Stimulated activated CD8-positive, alpha-beta memory T cell treated with anti-CD3 and anti-CD28 coated beads, Interleukin-12 subunit alpha, Interleukin-12 subunit beta, amount 100 ng/mL, for 4 hours (primary cell): ENCODE results near the gene NTSR1.

Experiments used
- DNase-seq: peaks from one replicate; pipeline ENCODE4 v3.0.0-alpha.2; 2020; ENCODE audit warnings: low read depth

The NTSR1 gene

DNA sequence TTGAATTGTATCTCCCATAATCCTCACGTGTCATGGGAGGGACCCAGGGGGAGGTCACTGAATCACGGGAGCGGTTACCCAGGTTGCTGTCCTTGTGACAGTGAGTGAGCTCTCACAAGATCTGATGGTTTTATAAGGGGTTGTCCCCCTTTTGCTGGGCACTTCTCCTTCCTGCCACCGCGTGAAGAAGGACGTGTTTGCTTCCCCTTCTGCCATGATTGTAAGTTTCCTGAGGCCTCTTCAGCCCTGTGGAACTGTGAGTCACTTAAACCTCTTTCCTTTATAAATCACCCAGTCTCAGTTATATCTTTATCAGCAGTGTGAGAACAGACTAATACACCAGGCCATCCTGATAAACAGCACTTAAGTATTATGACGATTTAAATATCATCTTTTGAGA, 78.7 kb downstream of the NTSR1 start:
- DNase-seq = no peak

DNA sequence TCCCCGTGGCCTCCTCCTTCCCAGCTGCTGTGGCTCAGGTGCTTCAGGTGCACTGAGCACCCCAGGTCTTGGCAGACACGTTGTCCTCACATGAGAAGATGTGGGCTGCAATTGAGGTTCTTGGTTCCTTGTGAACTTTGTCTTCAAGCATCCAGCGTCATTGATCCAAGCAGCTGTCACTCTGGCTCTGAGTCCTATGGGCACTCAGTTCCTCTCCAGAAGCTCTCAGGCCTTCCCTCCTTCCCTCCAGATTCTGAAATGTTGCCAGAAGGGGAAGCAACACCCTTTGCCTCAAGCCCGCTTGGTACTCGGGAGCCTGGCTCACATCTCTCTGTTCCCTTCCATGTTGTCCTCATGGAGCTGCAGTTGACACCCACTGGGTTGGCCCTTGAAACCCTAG, 79.2 kb downstream of the NTSR1 start:
- DNase-seq = no peak

DNA sequence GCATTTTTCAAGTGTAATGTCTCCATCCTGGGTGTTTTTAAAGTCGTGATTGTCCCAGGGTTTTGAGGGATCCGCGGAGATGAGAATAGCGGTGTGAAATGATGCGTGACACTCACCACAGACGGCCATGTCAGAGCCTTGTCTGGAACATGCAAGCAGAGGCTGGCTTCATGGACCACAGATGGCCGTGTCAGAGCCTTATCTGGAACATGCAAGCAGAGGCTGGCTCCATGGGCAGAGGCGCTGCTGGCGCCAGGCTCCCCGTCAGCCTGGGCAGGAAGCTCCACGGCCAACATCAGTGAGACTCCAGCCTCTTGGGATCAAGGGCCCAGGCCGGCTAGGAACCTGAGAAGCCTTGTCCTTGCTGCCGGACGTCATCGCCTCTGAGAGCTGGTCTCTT, 80.0 kb downstream of the NTSR1 start:
- DNase-seq = no peak

DNA sequence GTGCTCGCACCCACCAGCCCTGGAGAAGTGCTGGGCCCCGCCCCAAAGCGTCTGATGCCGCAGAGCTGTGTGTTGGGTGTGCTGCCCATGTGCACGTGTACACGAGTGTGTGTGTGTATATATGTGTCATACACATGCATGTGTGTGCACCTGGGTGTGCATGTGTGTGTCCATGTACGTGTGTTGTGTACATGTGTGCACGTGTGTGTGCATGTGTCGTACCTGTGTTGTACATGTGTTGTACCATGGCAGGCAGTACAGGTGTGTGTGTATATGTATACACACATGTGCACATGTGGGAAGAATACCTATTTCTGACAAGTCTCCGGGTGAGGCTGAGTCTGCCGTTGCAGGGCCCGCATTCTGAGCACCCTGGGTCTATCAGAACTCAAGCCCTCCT, 81.4 kb downstream of the NTSR1 start:
- DNase-seq = no peak

DNA sequence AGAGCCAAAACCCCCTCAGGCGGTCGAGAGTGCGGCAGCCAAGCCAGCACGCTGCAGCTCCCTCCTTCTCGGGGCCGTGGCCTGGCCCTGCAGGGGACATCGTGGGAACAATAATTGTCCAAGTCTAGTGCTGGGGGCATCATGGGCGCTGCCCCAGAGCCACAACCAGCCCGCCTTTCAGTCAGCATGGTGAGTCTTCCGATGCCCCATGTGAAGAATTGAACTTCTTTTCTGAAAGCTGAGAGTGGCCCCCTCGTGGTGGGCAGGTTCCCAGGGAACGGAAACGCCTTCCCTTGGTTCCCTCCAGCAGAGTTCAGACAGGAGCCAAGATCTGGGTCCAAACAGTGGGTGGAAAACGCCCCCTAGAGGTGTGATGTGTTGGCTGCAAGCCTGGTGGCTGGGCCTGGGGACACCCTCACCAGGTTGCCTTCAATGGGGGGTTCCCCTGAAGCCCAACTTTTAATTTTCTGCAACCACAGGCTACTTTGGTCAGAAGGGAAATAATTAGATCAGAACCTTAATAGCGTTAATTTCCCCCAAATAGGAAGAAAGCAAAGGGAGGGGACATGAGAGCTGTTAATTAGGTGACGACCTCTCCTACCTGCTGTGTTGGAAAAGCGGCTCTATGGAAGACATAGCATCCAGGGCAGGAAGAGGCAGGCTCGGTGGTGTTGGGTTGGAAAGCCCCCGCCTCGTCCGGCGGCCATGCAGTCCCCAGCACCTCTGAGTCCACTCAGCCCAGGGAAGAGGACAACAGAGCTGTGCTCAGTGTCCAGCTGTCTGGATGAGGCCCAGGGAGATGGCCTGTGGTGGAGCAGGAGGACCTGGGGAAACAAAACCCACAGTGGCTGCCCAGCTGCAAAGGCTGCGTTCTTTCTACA, 82.9 kb downstream of the NTSR1 start:
- DNase-seq = peak; percentile 54

DNA sequence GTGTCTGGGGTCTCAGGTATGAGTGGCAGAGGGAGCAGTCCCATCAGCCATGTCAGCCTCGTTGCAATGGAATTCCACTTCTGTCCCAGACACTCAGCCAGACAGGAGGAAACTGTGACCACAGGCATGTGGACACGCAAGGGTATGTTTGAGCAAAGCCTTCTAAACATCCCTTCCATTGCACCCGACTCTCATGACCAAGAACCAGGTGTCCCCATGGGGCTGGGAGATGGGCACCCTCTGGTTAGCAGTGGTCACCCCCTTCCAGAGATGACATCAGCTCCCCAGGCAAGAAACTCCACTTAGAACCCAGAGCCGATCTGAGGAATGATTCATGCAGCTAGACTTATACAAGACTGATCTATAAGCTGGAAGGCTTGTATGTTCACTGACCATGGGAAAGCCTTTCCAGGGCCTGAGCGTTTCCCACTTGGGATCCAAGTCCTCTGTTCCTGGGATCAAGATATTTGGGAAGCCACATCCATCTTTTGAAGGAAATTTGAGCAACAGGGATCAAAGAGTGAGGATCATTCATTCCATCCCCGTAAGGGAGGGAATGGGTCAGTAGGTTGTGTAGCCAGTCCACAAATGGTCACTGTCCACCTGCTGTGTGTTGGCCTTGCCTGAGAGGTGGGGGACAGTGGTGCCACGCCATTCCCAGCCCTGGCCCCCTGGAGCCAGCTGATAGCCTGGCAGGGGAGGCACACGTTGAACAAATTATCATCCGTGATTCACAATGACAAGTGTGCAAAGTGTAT, 83.7 kb downstream of the NTSR1 start:
- no peak for DNase-seq

DNA sequence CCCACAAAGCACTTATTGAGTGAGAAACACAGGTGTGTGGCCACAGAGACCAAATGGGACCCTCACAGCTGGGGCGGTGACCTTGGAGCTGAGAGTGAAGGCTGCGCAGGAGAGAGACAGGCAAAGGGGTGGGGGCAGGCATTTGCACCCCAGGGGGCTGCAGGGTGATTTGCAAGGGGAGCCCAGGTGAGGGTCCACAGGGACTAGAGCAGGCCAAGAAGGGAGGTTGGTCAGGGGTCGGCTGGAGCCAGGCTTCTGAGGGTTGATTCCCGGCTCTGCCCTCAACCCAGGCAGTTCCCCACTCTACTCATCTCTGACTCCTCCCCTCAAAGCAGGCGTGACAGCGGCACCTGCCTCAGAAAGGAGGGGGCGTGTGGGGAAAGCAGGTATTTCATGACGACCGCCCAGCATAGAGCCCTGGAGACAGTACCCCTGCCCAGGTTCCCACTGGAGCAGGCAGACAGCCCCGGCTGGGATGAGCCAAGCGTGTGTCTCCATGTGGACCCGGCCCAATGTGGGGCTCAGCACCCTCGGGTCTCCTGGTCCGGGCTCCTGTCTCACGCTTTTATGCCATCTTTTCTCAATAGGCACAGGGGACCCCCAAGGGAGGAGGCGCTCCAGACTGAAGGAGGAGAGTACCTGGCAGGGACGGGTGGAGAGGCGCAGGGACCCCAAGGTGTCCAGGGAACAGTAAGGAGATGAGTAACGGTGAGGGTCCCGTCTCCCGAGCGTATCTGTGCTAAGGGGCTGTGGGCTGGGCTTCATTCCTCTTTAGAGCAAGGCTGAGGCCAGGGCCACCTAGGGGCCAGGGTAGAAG, 84.5 kb downstream of the NTSR1 start:
- DNase-seq = no peak

DNA sequence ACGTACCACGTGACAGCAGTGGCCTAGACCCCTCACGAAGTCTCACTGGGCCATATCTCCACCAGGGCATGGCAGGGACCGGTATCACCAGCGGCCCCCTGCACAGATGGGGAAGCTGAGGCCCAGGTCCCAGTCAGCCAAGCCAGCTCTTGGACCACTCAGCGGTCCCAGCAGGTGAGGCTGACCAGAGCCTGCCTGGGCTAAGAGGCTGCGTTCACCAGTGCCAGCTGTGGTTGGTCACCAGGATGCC, 85.0 kb downstream of the NTSR1 start:
- DNase-seq = no peak

DNA sequence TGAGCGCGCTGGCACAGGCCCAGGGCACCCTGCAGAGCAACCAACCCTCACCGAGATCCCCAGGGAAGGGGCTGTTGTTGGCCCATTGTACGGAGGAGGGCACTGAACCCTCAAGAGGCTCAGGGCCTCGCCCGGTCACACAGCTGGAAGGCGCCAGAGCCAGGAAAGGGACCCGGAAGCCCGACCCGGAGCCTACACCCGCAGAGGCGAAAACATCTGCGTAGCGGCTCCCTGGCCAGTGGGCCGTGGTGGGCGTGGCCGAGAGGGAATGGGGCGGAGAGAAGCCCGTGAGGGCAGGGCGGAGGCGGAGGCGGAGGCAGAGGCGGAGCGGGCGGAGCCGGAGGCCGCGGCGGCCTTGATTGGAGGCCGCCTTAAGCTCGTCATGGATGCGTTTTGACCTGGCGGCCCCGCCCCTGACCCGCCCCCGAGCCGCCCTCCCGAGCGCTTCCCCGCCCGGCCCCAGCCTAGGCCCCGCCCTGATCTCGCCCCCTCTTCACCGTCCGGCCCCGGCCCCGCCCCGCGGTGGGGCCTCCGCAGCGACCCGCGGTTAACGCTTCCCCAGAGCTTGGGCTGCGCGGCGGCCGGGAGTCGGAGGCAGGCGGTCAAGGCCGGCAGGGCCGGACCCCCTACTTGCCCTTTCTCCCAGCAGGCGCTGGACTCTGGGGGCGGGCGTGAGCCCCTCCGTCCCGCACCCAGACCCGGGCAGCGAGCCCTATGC, 85.5 kb downstream of the NTSR1 start:
- DNase-seq = peak; percentile 85

DNA sequence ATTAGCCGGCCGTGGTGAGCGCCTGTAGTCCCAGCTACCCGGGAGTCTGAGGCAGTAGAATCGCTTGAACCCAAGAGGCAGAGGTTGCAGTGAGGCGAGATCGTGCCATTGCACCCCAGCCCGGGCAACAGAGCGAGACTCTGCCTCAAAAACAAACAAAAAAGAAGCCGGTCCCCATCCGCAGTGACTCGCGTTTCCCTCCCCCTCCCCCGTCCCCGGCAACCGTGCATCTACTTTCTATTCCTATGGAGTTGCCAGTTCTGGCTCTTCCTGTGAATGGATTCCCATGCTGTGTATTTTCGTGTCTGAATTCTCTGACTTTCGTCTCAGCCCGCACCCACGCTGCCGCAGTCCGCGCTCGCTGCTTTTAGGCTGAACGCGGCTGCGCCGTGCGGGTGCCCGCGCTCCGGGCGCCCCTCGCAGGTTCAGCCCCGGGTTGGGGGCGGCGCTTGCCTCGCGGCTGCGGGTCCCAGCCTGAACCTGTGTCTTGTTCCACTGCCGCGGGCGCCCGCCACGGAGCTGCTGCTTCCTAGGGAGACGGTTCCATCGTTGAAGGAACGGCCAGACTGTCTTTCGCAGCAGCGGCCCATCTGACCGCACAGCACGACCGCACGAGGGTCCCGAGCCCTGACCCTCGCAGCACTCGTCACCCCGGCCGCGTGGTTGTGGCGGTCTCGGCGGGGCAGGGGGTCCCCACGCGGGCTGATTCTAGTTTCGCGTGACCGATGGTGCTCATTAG, 86.6 kb downstream of the NTSR1 start:
- DNase-seq = peak; percentile 55

DNA sequence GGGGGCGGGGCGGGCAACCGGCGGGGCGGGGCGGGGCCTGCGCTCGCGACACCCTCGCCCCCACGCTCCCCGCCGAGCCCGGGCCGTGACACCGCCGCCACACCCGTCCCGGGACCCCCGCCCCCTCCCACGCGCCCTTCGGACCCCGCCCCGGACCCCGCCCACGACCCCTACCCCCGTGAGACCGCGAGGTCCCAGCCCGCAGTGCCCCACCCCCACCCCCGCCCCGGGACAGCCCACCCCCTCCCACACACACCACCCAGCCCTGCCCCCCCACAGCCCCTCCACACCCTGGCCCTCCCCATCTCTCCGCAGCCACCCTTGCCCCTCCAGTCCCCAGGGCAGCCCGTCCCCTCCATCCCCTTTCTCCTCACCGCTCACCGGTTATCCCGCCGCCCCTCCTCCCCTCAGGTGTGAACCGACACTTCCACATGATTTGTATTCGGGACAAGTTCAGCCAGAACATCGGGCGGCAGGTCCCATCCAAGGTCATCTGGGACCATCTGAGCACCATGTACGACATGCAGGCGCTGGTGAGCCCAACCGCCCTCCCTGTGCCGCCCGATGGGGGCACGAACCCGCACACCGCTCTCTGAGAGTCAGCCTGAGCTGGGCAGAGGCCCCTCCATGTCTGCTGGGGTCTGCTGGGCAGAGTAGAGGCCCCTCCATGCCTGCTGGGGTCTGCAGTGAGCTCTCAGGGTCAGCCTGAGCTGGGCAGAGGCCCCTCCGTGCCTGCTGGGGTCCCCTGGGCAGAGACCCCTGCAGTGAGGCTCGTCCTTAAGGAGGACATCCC, 88.3 kb downstream of the NTSR1 start:
- no peak for DNase-seq

DNA sequence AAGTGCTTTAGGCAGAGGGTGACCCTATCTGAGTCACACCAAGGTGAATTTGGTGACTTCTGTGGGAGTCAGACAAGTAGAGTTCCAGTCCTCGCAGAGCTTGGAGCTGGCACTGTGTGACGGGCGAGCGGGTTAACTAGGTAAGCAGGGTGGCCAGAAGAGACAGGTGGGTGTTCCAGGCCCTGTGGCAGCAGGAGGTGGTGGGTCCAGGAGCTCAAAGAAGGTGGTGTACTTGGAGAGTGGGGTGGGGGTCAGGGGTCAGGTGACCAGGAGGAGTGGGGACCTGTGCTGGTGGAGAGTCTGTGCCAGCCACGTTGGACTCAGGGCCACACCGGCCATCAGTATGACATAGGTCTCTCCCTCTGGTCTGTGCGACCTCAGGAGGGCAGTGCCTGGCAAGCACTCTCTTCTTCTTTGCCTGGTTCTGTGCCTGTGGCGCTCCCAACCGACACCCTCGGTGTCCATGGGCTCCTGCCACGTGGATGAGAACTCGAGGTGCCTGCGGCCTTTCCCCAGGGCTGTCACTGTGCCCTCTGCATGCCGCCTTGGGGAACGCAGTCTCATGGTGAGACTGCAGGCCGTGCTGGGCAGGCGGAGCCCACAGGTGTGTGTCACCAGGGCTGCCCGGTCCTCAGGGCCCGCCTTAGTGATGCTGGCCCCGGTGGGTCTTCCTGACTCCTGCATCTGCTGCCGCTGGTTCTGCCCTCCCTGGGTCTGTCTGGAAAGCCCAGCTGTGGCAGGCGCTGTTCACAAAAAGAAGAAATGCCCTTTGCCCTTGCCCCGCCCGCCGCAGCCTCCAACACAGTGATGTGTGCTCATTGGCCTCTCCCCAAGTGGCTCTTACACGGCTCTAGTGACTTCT, 89.3 kb downstream of the NTSR1 start:
- DNase-seq = no peak

DNA sequence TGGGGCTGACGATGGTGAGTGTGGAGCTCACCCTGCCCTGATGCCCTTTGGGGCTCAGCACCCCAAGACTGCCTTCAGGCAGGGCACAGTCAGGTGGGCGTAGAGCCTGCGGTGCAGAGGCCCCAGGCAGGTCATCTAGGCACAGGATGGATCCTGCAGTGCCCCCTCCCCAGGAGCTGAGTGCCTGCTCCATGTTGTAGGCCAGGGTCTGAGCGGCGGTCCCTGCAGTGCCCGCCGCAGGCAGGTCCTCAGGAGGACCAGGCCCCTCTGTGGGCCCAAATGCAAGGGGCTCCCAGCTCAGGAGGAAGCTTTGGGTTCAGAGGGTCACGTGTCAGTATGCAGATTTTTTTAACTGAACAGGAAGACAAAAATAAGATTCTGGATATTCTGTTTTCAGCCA, 90.4 kb downstream of the NTSR1 start:
- no peak for DNase-seq

DNA sequence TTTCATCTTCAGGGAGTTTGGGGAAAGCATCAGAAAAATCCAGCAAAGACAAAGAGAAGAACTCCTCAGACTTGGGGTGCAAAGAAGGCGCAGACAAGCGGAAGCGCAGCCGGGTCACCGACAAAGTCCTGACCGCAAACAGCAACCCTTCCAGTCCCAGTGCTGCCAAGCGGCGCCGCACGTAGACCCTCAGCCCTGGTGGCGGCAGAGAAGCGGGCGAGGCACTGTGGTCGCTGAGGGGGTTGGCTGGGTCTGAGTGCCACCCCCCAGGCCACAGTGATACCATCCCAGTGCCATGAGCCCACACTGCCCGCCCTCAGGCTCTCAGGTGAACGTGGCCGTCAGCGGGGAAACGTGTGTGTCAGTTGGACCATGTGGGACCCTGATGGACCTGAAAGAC, 90.8 kb downstream of the NTSR1 start:
- DNase-seq = no peak

DNA sequence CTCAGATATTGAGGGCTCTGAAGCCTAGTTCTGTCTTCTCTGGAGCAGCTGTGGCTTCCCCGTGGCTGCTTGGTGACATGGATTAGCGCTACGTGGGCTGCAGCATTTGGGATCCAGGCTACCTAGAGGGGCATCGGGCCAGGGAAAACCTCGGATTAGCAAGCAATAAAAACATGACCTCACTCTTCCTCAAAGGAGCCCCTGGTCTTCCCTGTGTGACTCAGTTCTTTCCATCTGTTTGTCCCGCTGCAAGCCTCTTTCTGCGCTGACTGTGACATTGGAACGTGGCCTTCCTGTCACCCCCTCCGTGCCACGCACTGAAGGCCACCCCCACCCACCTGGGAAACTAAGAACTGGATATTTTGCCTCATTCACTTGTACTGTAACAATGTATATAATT, 91.2 kb downstream of the NTSR1 start:
- no peak for DNase-seq

DNA sequence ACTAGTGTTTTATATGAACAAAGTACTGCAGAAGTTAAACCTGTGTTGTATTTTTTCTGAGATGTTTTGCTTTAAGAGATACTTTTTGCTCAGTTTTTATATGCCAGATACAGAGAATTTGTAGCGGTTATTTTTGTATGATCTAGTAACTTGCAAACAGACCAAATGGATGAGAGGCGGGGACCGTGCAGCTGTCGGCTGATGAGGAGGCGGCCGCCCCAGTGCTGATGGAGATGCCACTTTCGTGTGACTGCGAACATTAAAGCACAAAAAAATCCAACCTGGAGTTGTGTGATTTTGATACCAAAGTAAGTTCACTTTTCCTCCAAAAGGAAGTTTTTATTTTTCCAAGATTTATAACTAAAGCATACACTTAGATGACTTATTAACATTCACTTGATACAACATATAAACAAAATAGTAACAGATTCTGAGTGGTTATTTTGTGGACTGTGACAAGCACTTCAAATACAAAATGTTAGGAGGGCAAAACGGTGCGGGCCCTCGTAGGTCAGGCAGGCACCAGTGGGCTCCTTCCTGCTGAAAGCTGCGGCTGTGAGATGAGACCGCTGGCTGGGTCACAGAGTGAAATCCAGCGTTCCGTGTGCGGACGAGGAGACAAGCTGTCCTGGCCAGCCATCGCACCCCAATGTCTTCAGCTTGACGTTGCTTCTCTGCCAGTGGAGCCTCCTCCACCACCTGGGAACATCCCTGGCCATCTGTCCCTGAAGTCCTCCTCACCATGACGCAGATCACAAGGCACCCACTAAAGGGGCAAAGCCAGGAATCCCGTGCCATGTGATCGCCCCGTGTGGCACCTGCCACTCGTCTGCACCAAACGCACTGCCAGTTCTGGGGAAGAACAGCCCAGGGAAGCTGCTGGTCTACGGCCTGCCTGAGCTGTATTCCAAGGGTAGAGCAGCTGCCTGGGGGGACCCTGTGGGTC, 92.0 kb downstream of the NTSR1 start:
- DNase-seq = no peak

DNA sequence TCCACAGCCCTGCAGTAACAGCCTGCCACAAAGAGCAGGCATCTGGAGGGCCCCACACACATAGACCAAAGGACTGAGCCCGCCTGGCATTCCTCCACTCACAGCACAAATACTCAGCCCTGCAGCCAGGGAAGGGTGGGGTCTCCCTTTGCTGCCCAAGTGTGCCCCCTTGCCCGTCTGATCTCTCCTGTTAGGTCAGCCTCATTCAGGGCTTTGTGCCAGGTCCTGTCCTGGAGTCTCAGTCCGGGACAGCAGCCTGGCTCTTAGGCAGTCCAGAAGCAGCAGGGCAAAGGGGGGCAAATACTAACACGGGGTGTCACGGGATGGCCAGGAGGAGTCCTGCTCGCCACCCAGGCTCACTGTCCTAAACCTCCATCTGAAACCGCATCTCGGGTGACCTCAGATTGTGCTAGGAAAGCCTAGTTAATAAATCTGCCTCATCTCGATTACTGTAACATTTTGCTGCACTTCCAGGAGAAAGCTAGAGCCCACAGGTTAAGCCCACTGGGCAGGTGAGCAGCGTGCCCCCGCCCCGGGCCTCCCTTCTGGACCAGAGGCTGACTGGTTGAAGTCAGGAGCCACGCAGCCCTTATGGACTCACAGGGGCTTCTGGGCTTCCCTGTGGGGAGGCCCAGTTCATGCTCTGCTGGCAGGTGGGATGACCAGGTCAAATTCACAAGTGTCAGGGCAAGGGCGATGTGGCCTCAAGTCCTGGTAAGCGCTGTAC, 92.8 kb downstream of the NTSR1 start:
- DNase-seq = no peak
